Renal cortex interstitium (tissue), 11 donors: Measurements from ENCODE around the gene MAP2K7. TPM values are rescaled to one million over a fixed set of nuclear protein-coding genes. Genes with fewer than 3 reads are reported as not detected.
"Not testable (repeated sequence)": the region's sequence is repeated elsewhere in the genome, so short reads cannot be mapped to it uniquely, and the experiment has no call there.

Source experiments
- DNase-seq, 11 donors: peaks; one replicate each; pipeline ENCODE4 v3.0.0-alpha.2; 2013; ENCODE audit warnings: low read depth in 9 of 11, low spot score in 4 of 11; ENCODE audit errors: extremely low read depth in 1 of 11
- polyA plus RNA-seq, 3 donors: library from polyadenylated mRNA; unstranded; fragments of 120-200 nt; gene quantifications; one replicate each; pipeline ENCODE4 v1.2.1, GENCODE V29; 2013; ENCODE audit not compliant: insufficient read length in 3 of 3

MAP2K7 gene
- polyA plus RNA-seq, 3 donors, result 23.7 to 41.9 (median 33.7) TPM

GRCh38 chr19:7924241-7924640 lies 20.6 kb downstream of the MAP2K7 start:
- no peak for DNase-seq

GRCh38 chr19:7924651-7925170 lies 21.0 kb downstream of the MAP2K7 start:
- no peak for DNase-seq

GRCh38 chr19:7925171-7925851 lies 21.6 kb downstream of the MAP2K7 start:
- peak in 6 of 11 donors; percentile 73 to 85 (median 81) for DNase-seq

GRCh38 chr19:7926021-7926726 lies 22.5 kb downstream of the MAP2K7 start, which contains the start of gene CTXN1:
Gene CTXN1, minus strand, starts transcription at chr19:7926135. Its CDS starts 597 bp downstream, at chr19:7925538.
- DNase-seq, result peak in 1 of 11 donors; percentile 64

- no peak for DNase-seq
Observed at GRCh38 chr19:7926727-7927604, 23.3 kb downstream of the MAP2K7 start.

GRCh38 chr19:7927605-7928333 lies 24.1 kb downstream of the MAP2K7 start:
- no peak for DNase-seq

- no peak for DNase-seq
Observed at GRCh38 chr19:7928334-7928706, 24.6 kb downstream of the MAP2K7 start.

GRCh38 chr19:7928741-7929701 lies 25.3 kb downstream of the MAP2K7 start:
- DNase-seq, result no peak

GRCh38 chr19:7930030-7930429 lies 26.4 kb downstream of the MAP2K7 start:
- DNase-seq, result not testable (repeated sequence)

GRCh38 chr19:7930765-7931164 lies 27.1 kb downstream of the MAP2K7 start:
- DNase-seq, result no peak

GRCh38 chr19:7931221-7932061 lies 27.8 kb downstream of the MAP2K7 start:
- no peak for DNase-seq

- no peak for DNase-seq
Observed at GRCh38 chr19:7932276-7932929, 28.7 kb downstream of the MAP2K7 start.

- DNase-seq, result no peak
Observed at GRCh38 chr19:7932930-7933300, 29.2 kb downstream of the MAP2K7 start.

GRCh38 chr19:7933411-7933810 lies 29.7 kb downstream of the MAP2K7 start:
- DNase-seq, result no peak

- no peak for DNase-seq
Observed at GRCh38 chr19:7933828-7934725, 30.4 kb downstream of the MAP2K7 start.
